IMR-90 (cell line): Measurements from ENCODE around the gene TIAM1. TPM values are rescaled to one million over a fixed set of nuclear protein-coding genes. Genes with fewer than 3 reads are reported as not detected.

Experiments used
- ATAC-seq: fragments of 200-7000 bp; cut with Tn5 transposase; 2 replicates; pipeline ENCODE4 v1.9.1; 2020; ENCODE audit warnings: low read depth, mild to moderate bottlenecking, moderate library complexity
- BruUV-seq: library from RNA; stranded (reverse); fragments of 400-500 nt; replicated peaks from 2 replicates; lab custom pipeline; 2021; lab: Mats Ljungman, UMichigan
- CTCF ChIA-PET: fragments of 300-600 bp; formaldehyde crosslinking; extraction: SDS; loops from one replicate; lab custom pipeline; 2021; ENCODE audit warnings: antibody characterized with exemption; lab: Yijun Ruan, JAX
- POLR2A ChIA-PET: fragments of 300-600 bp; sonication (Branson Sonifier 250); formaldehyde crosslinking; loops from one replicate; lab custom pipeline; 2022; ENCODE audit warnings: antibody characterized with exemption; ENCODE audit not compliant: unreplicated experiment; lab: Charles Lee
- DNase-seq: peaks from one replicate; pipeline ENCODE4 v3.0.0; 2013
- H2AFZ ChIP-seq: replicated peaks from 2 replicates; pipeline ENCODE3; 2013; ENCODE audit warnings: low read length, mild to moderate bottlenecking; ENCODE audit not compliant: poor library complexity
- H2AK5ac ChIP-seq: 2 replicates; pipeline ENCODE4 v1.6.1; 2013; ENCODE audit warnings: low read depth, low read length, inconsistent platforms
- H2AK9ac ChIP-seq: replicated peaks from 2 replicates; pipeline ENCODE3; 2013; ENCODE audit warnings: mild to moderate bottlenecking, low read depth, low read length, moderate library complexity; ENCODE audit not compliant: poor library complexity
- H2BK120ac ChIP-seq: 2 replicates; pipeline ENCODE4 v1.6.1; 2013; ENCODE audit warnings: low read depth, low read length, inconsistent platforms
- H2BK15ac ChIP-seq: 3 replicates; pipeline ENCODE4 v1.6.1; 2013; ENCODE audit warnings: low read depth, low read length, inconsistent platforms
- H2BK20ac ChIP-seq: 2 replicates; pipeline ENCODE4 v1.6.1; 2013; ENCODE audit warnings: low read depth, mild to moderate bottlenecking, inconsistent platforms, low read length, moderate library complexity
- H2BK5ac ChIP-seq: 2 replicates; pipeline ENCODE4 v1.6.1; 2013; ENCODE audit warnings: mild to moderate bottlenecking, low read depth, low read length, inconsistent platforms; ENCODE audit not compliant: poor library complexity, severe bottlenecking
- H3K14ac ChIP-seq: replicated peaks from 2 replicates; pipeline ENCODE4 v1.6.1; 2013; ENCODE audit warnings: low read depth, low read length, inconsistent platforms
- H3K18ac ChIP-seq: 2 replicates; pipeline ENCODE4 v1.6.1; 2013; ENCODE audit warnings: low read depth, low read length, control low read depth
- H3K23ac ChIP-seq: 2 replicates; pipeline ENCODE4 v1.6.1; 2013; ENCODE audit warnings: low read depth, low read length, inconsistent platforms
- H3K27ac ChIP-seq: 2 replicates; pipeline ENCODE4 v1.5.1; 2013; ENCODE audit warnings: mild to moderate bottlenecking, control low read depth, low read length; ENCODE audit not compliant: insufficient read depth
- H3K27me3 ChIP-seq: 2 replicates; pipeline ENCODE4 v1.6.1; 2013; ENCODE audit warnings: low read length; ENCODE audit not compliant: control insufficient read depth, insufficient read depth
- H3K36me3 ChIP-seq: 2 replicates; pipeline ENCODE4 v1.6.1; 2013; ENCODE audit warnings: low read length, mixed read lengths; ENCODE audit not compliant: control insufficient read depth, insufficient read depth
- H3K4ac ChIP-seq: 2 replicates; pipeline ENCODE4 v1.6.1; 2013; ENCODE audit warnings: low read depth, low read length, inconsistent platforms
- H3K4me1 ChIP-seq: 2 replicates; pipeline ENCODE4 v1.6.1; 2013; ENCODE audit warnings: low read length, mixed read lengths; ENCODE audit not compliant: control insufficient read depth, insufficient read depth
- H3K4me2 ChIP-seq: 2 replicates; pipeline ENCODE4 v1.6.1; 2013; ENCODE audit warnings: low read depth, mild to moderate bottlenecking, control low read depth, low read length, moderate library complexity
- H3K4me3 ChIP-seq: 2 replicates; pipeline ENCODE4 v1.5.1; 2013; ENCODE audit warnings: low read depth, mild to moderate bottlenecking, control low read depth, low read length, moderate library complexity; ENCODE audit not compliant: insufficient read depth
- H3K56ac ChIP-seq: 2 replicates; pipeline ENCODE4 v1.6.1; 2013; ENCODE audit warnings: low read length, inconsistent platforms; ENCODE audit not compliant: insufficient read depth; ENCODE audit errors: extremely low read depth
- H3K79me1 ChIP-seq, 2 experiments: 2 replicates each; pipeline ENCODE4 v1.6.1; 2013; ENCODE audit warnings: low read length in 2 of 2, inconsistent platforms in 1 of 2, low read depth in 1 of 2
- H3K9ac ChIP-seq: 2 replicates; pipeline ENCODE4 v1.6.1; 2013; ENCODE audit warnings: low read depth, low read length, control low read depth
- H3K9me1 ChIP-seq: 2 replicates; pipeline ENCODE4 v1.6.1; 2013; ENCODE audit warnings: low read length, inconsistent platforms; ENCODE audit not compliant: insufficient read depth
- H3K9me3 ChIP-seq: 2 replicates; pipeline ENCODE4 v1.6.1; 2013; ENCODE audit warnings: low read length; ENCODE audit not compliant: control insufficient read depth, insufficient read depth
- H4K20me1 ChIP-seq: 2 replicates; pipeline ENCODE4 v1.6.1; 2013; ENCODE audit warnings: low read length, inconsistent platforms; ENCODE audit not compliant: insufficient read depth
- H4K5ac ChIP-seq: 2 replicates; pipeline ENCODE4 v1.6.1; 2013; ENCODE audit warnings: mild to moderate bottlenecking, low read depth, low read length, control low read depth
- H4K8ac ChIP-seq, 2 experiments: 2 replicates each; pipeline ENCODE4 v1.6.1; 2013; ENCODE audit warnings: low read depth in 2 of 2, low read length in 2 of 2, control low read depth in 1 of 2, inconsistent platforms in 1 of 2
- H4K91ac ChIP-seq: 2 replicates; pipeline ENCODE4 v1.6.1; 2013; ENCODE audit warnings: low read depth, low read length, inconsistent platforms; ENCODE audit not compliant: insufficient read depth
- BHLHE40 ChIP-seq: fragments of 150-350 bp; IDR thresholded peaks from 2 replicates; pipeline ENCODE4 v1.6.1; 2016; ENCODE audit warnings: mild to moderate bottlenecking, low read depth, low read length
- CEBPB ChIP-seq: IDR thresholded peaks from 2 replicates; pipeline ENCODE4 v1.6.1; 2012; ENCODE audit warnings: low read depth, low read length, improper control_type of control experiment
- FOS ChIP-seq: fragments of 150-350 bp; IDR thresholded peaks from 2 replicates; pipeline ENCODE4 v1.6.1; 2016; ENCODE audit warnings: low read depth, low read length
- RAD21 ChIP-seq: IDR thresholded peaks from 2 replicates; pipeline ENCODE4 v1.6.1; 2012; ENCODE audit warnings: low read length, improper control_type of control experiment
- RCOR1 ChIP-seq: IDR thresholded peaks from 2 replicates; pipeline ENCODE4 v1.6.1; 2012; ENCODE audit warnings: mild to moderate bottlenecking, low read length, improper control_type of control experiment; ENCODE audit not compliant: insufficient replicate concordance
- SMC3 ChIP-seq: fragments of 150-350 bp; IDR thresholded peaks from 2 replicates; pipeline ENCODE4 v1.6.1; 2016; ENCODE audit warnings: low read depth, mild to moderate bottlenecking, antibody characterized with exemption, low read length, moderate library complexity
- WGBS, 2 experiments: methylation state at CpG; one replicate each; pipeline versions ENCODE4 v1.1.5 to v1.1.7; 2013; ENCODE audit warnings: missing lambda C conversion rate in 2 of 2; ENCODE audit not compliant: insufficient read length in 1 of 2; ENCODE audit errors: extremely low coverage in 2 of 2; 5-methylcytosine and 5-hydroxymethylcytosine counted together
- dilution Hi-C: fragments of 300-500 bp; cut with HindIII; formaldehyde crosslinking; loops from one replicate; pipeline ENCODE4 v1.14.3; 2018; ENCODE audit warnings: low sequenced_read_pairs; ENCODE audit not compliant: unreplicated experiment
- in situ Hi-C: fragments of 300-500 bp; cut with MboI; formaldehyde crosslinking; loops from 3 replicates; pipeline ENCODE4 v1.14.3; 2019; ENCODE audit warnings: low sequenced_read_pairs, inconsistent platforms, mixed read lengths
- intact Hi-C: fragments of 100-400 bp; cut with micrococcal nuclease; formaldehyde crosslinking; loops from 2 replicates; pipeline ENCODE4 v1.10.0; 2022
- polyA plus RNA-seq, 3 experiments: library from polyadenylated mRNA; depleted of rRNA; stranded (reverse); fragments of >200 nt; gene quantifications; 2 replicates each; pipeline ENCODE4 v1.2.3, GENCODE V29; 2012; ENCODE audit warnings: low replicate concordance in 1 of 3
- total RNA-seq: library from RNA; depleted of rRNA; stranded (reverse); fragments of >200 nt; gene quantifications from 2 replicates; pipeline ENCODE4 v1.2.3, GENCODE V29; 2012
- TF ChIP-seq, protein P1 (sequence below): conservative IDR thresholded peaks from 2 replicates; pipeline ENCODE4 v1.5.1; 2012; ENCODE audit warnings: mild to moderate bottlenecking, low read depth, low read length, improper control_type of control experiment

Gene TIAM1
- total and polyA plus RNA-seq, 2 of the 4 experiments (the other 2 are of a cell fraction) = 2.9 to 9.3 TPM

DNA sequence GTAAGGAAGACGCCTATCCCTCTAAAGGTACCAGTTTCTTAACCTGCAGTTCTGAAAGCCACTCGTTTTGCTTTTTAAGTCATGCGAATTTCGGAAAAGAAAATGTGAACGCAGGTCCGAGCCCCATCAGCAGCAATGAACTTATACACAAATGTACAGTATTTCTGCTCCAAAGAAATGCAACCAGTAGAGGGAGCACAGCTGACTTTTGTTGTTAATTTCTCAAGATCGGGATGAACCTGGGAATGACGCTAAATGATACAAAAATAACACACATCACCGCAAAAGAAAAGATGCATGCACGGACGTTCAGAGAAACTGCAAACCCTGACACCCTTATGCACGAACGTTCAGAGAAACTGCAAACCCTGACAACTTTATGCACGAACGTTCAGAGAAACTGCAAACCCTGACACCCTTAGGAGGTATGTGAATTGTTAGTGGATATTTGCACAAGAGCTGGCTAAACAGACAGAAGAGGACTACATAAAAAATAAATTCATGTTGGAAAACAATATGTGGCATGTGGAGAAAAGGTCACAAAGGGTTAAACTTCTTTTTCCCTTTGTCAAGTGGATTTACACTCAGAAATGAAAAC, 3.5 kb upstream of the TIAM1 start:
- no peak overlapping the region for H3K23ac ChIP-seq
- dilution Hi-C loops (no loop called here), in situ Hi-C loops (no loop called here), intact Hi-C loops (loop anchor here (1.0 to 2.0 kb wide), 2 partner anchors 149 to 233 kb away; no protein-coding TSS in a partner anchor)
- BruUV-seq = no TSS peak
- H4K5ac ChIP-seq = no peak overlapping the region
- peaks cover 31% of the 10 kb centered on the region for H3K27me3 ChIP-seq
- ATAC-seq (peak; percentile 43; the same call in 1 of the 2 replicates), DNase-seq (peak; percentile 50)
- H2BK20ac ChIP-seq = no peak overlapping the region
- no peak overlapping the region for H4K91ac ChIP-seq
- no peak overlapping the region for H2AK5ac ChIP-seq
- no peaks in the 10 kb centered on the region for H3K9me1 ChIP-seq
- H3K4ac ChIP-seq = no peak overlapping the region
- no peak overlapping the region for H2BK120ac ChIP-seq
- TF ChIP-seq CEBPB (no peak), SMC3 (peak; percentile 36), RCOR1 (no peak), BHLHE40 (no peak), FOS (no peak), RAD21 (peak; percentile 45)
- TF ChIP-seq, protein P1, sequence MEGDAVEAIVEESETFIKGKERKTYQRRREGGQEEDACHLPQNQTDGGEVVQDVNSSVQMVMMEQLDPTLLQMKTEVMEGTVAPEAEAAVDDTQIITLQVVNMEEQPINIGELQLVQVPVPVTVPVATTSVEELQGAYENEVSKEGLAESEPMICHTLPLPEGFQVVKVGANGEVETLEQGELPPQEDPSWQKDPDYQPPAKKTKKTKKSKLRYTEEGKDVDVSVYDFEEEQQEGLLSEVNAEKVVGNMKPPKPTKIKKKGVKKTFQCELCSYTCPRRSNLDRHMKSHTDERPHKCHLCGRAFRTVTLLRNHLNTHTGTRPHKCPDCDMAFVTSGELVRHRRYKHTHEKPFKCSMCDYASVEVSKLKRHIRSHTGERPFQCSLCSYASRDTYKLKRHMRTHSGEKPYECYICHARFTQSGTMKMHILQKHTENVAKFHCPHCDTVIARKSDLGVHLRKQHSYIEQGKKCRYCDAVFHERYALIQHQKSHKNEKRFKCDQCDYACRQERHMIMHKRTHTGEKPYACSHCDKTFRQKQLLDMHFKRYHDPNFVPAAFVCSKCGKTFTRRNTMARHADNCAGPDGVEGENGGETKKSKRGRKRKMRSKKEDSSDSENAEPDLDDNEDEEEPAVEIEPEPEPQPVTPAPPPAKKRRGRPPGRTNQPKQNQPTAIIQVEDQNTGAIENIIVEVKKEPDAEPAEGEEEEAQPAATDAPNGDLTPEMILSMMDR = peak; percentile 51
- H3K36me3 ChIP-seq = no peaks in the 10 kb centered on the region
- no peak overlapping the region for H3K18ac ChIP-seq
- H4K8ac ChIP-seq = no peak overlapping the region
- H2AFZ ChIP-seq = no peak overlapping the region
- 0 out of 2 replicates have a peak overlapping the region, but pooled peaks have one; percentile 12 for H3K4me2 ChIP-seq
- CTCF ChIA-PET = interaction anchor here (0.7 to 2.7 kb wide), 6 partner anchors 12 to 234 kb away, joined by 3 to 11 read pairs (median 4); no protein-coding TSS in a partner anchor
- H3K9ac ChIP-seq = no peak overlapping the region
- no peak overlapping the region for H3K56ac ChIP-seq
- H3K4me1 ChIP-seq = no peaks in the 10 kb centered on the region
- H3K9me3 ChIP-seq = no peaks in the 10 kb centered on the region
- no peak overlapping the region for H2AK9ac ChIP-seq
- no peak overlapping the region for H2BK15ac ChIP-seq
- H2BK5ac ChIP-seq = no peak overlapping the region
- no peak overlapping the region for H3K14ac ChIP-seq
- no peak overlapping the region for H3K27ac ChIP-seq
- no peaks in the 10 kb centered on the region for H4K20me1 ChIP-seq
- H3K4me3 ChIP-seq = no peak overlapping the region
- POLR2A ChIA-PET = no interaction called here
- no peaks in the 10 kb centered on the region for H3K79me1 ChIP-seq
- no CpG with 5 or more reads among the region's 15 CpGs for WGBS, 2 experiments
